C4-2B (cell line): ENCODE results near the gene MTUS2.

ENCODE experiments used
- CTCF ChIP-seq: fragments of 450-650 bp; conservative IDR thresholded peaks from 2 replicates; pipeline ENCODE4 v1.5.1; 2017; ENCODE audit warnings: mild to moderate bottlenecking
- ZFX ChIP-seq: fragments of 450-650 bp; IDR thresholded peaks from 2 replicates; pipeline ENCODE4 v1.6.1; 2017

- TF ChIP-seq CTCF (no peak), ZFX (no peak)
Measured at GRCh38 chr13:29483211-29483610, 663.1 kb downstream of the MTUS2 start.
